ENCODE data around the gene PRKAR1B.

GRCh38 chr7:610141-610530 is 116.9 kb downstream of the PRKAR1B start:
- no peak for TF ChIP-seq CTCF (IDR thresholded peaks at IDR 0.05)
- no peak for TF ChIP-seq POLR2AphosphoS5 (IDR thresholded peaks at IDR 0.05; ENCODE audit: low read depth, low read length)
- TF ChIP-seq TCF7L2 (IDR thresholded peaks at IDR 0.05; ENCODE audit: low read depth, low read length): no peak
- no peak for TF ChIP-seq REST (IDR thresholded peaks at IDR 0.05; ENCODE audit: insufficient read depth in 1 of 2, low read depth in 2 of 2, low read length in 1 of 2)
